Measurements from ENCODE around the gene CD24. TPM values are rescaled to one million over a fixed set of nuclear protein-coding genes. Genes with fewer than 3 reads are reported as not detected.

The CD24 gene
- total and polyA plus RNA-seq, 2 of the 8 experiments (the other 6 are each of a cell fraction or from before 2014, with no cell fraction given) = 2,134 to 2,327 TPM

- Histone ChIP-seq H3K56ac (replicated peaks; ENCODE audit: insufficient read length, low read depth, low read length) (no peak overlapping the region), H3K27ac (ENCODE audit: low read depth, low read length) (no peak overlapping the region), H4K91ac (replicated peaks; ENCODE audit: insufficient read length, low read length) (no peak overlapping the region), H2BK20ac (ENCODE audit: low read length) (0 out of 2 replicates have a peak overlapping the region, but pooled peaks have one; percentile 21), H2BK5ac (ENCODE audit: low read depth, low read length) (no peak overlapping the region), H2AFZ (ENCODE audit: low read length) (no peak overlapping the region), H3K9ac (replicated peaks in 1 of 4; ENCODE audit: extremely low read depth in 1 of 4, low read depth in 3 of 4, low read length in 3 of 4) (no peak overlapping the region; a peak in 1 of 7 replicates), H3K18ac (ENCODE audit: extremely low read depth, low read length) (no peak overlapping the region), H2BK120ac (replicated peaks; ENCODE audit: low read depth, low read length) (no peak overlapping the region), H3K14ac (ENCODE audit: insufficient read length) (no peak overlapping the region), H3K23me2 (ENCODE audit: low read depth, low read length) (no peaks in the 10 kb centered on the region), H3K4ac (replicated peaks; ENCODE audit: insufficient read length, low read depth, low read length) (no peak overlapping the region), H2BK12ac (ENCODE audit: low read depth, low read length) (no peak overlapping the region), H3K4me2 (ENCODE audit: insufficient read depth in 1 of 2, low read depth in 2 of 2, low read length in 2 of 2) (no peak overlapping the region), H4K5ac (ENCODE audit: insufficient read length, low read depth, low read length) (no peak overlapping the region), H2BK15ac (ENCODE audit: low read length) (peak overlapping the region; percentile 9; the same call in 1 of the 2 replicates), H3K4me3 (ENCODE audit: extremely low read depth in 1 of 4, insufficient read depth in 2 of 4, low read depth in 3 of 4, low read length in 4 of 4) (no peak overlapping the region), H2AK5ac (ENCODE audit: low read depth, low read length) (no peak overlapping the region), H3K36me3 (ENCODE audit: control insufficient read depth in 2 of 4, insufficient read depth in 4 of 4, low read length in 3 of 4) (peaks cover 0 to 21% (median 10%) of the 10 kb centered on the region in 4 experiments; a peak in 4 of 8 replicates), H3K4me1 (replicated peaks in 1 of 4; ENCODE audit: control insufficient read depth in 3 of 4, insufficient read depth in 4 of 4, low read length in 3 of 4) (no peaks in the 10 kb centered on the region), H3K79me1 (ENCODE audit: low read depth, low read length) (no peaks in the 10 kb centered on the region), H3K79me2 (ENCODE audit: control insufficient read depth in 1 of 2, insufficient read depth in 2 of 2, low read length in 2 of 2) (peaks cover 0 to 11% of the 10 kb centered on the region in 2 experiments; a peak in 3 of 4 replicates), H4K8ac (ENCODE audit: extremely low read depth, insufficient read depth, low read length) (no peak overlapping the region), H3K23ac (ENCODE audit: insufficient read length) (no peak overlapping the region), H4K20me1 (replicated peaks in 1 of 2; ENCODE audit: control insufficient read depth in 1 of 2, insufficient read depth in 2 of 2, low read length in 2 of 2) (peaks cover 0 to under 1% of the 10 kb centered on the region in 2 experiments), H3K27me3 (replicated peaks in 1 of 4; ENCODE audit: control insufficient read depth in 3 of 4, extremely low read depth in 1 of 4, insufficient read depth in 3 of 4, low read length in 3 of 4) (no peaks in the 10 kb centered on the region), H3K9me3 (ENCODE audit: insufficient read depth in 2 of 2, low read depth in 1 of 2, low read length in 1 of 2) (no peaks in the 10 kb centered on the region; a peak in 1 of 4 replicates)
- DNase-seq (ENCODE audit: low read depth in 1 of 2, low spot score in 2 of 2) (no peak), FAIRE-seq (no peak)
- WGBS, 2 experiments (ENCODE audit: extremely low coverage in 1 of 2, insufficient coverage in 1 of 2, insufficient read length in 1 of 2, insufficient replicate concordance in 2 of 2, low coverage in 1 of 2, low lambda C conversion rate in 2 of 2, missing lambda C conversion rate in 1 of 2) = 94% methylated on average over 9 of the region's 9 CpGs; no CpG with 5 or more reads in 1 of the 2 experiments
- POLR2A ChIA-PET (ENCODE audit: partially characterized antibody) = interaction anchor here (1.0 to 1.6 kb wide), 4 partner anchors 9 to 145 kb away, joined by 3 to 5 read pairs (median 4); no protein-coding TSS in a partner anchor
- CTCF ChIA-PET (ENCODE audit: partially characterized antibody) = interaction anchor here (1.1 to 1.5 kb wide), 2 partner anchors 401 to 627 kb away, joined by 3 read pairs; no protein-coding TSS in a partner anchor
- TF ChIP-seq GTF2F1 (IDR thresholded peaks at IDR 0.05; ENCODE audit: borderline replicate concordance, low read depth, low read length) = no peak
- TF ChIP-seq CREB1 (IDR thresholded peaks at IDR 0.05) = no peak
- no peak for TF ChIP-seq RNF2 (IDR thresholded peaks at IDR 0.05; ENCODE audit: borderline replicate concordance, low read depth, low read length, missing control alignments, poor library complexity, severe bottlenecking)
- TF ChIP-seq KDM4A (IDR thresholded peaks at IDR 0.05; ENCODE audit: low read depth, low read length, severe bottlenecking) = no peak
Observed at GRCh38 chr6:106966671-106967640, 7.6 kb downstream of the CD24 start.

Data from H1 (cell line).